ENCODE measurements around the gene UPF3A.

DNA sequence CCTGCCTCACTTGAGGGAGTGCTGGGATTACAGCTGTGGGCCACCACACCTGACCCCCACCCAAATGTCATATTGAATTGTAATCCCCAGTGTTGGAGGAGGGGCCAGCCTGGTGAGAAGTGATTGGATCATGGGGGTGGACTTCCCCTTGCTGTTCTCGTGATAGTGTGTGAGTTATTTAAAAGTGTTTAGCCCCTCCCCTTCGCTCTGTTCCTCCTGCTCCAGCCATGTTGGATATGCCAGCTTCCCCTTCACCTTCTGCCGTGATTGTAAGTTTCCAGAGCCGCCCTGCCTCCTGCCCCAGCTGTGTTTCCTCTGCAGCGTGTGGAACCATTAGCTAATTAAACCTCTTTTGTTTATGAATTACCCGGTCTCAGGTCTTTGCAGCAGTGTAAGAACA is 46.6 kb downstream of the UPF3A start:
- TF ChIP-seq HDGF (IDR thresholded peaks at IDR 0.05; ENCODE audit: borderline replicate concordance) = no peak
- no peak for TF ChIP-seq BHLHE40 (IDR thresholded peaks at IDR 0.05; ENCODE audit: borderline replicate concordance)
- TF ChIP-seq SP1 (IDR thresholded peaks at IDR 0.05) = no peak
- TF ChIP-seq LEF1 (IDR thresholded peaks at IDR 0.05; ENCODE audit: borderline replicate concordance) = no peak
- no peak for TF ChIP-seq CTBP1 (IDR thresholded peaks at IDR 0.05; ENCODE audit: borderline replicate concordance)
- TF ChIP-seq FOXA1 (IDR thresholded peaks at IDR 0.05) = no peak
- no peak for TF ChIP-seq ELF4 (IDR thresholded peaks at IDR 0.05)
- TF ChIP-seq ARNT (IDR thresholded peaks at IDR 0.05) = no peak
- no peak for TF ChIP-seq NFRKB (IDR thresholded peaks at IDR 0.05)
- no peak for TF ChIP-seq FOXK2 (IDR thresholded peaks at IDR 0.05)
- no peak for TF ChIP-seq FOXM1 (IDR thresholded peaks at IDR 0.05; ENCODE audit: borderline replicate concordance)
- TF ChIP-seq, protein P1, sequence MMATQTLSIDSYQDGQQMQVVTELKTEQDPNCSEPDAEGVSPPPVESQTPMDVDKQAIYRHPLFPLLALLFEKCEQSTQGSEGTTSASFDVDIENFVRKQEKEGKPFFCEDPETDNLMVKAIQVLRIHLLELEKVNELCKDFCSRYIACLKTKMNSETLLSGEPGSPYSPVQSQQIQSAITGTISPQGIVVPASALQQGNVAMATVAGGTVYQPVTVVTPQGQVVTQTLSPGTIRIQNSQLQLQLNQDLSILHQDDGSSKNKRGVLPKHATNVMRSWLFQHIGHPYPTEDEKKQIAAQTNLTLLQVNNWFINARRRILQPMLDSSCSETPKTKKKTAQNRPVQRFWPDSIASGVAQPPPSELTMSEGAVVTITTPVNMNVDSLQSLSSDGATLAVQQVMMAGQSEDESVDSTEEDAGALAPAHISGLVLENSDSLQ (IDR thresholded peaks at IDR 0.05) = no peak
- no peak for TF ChIP-seq TARDBP (IDR thresholded peaks at IDR 0.05)
- TF ChIP-seq ZNF384 (IDR thresholded peaks at IDR 0.05) = no peak
